Activated CD4-positive, CD25-positive, alpha-beta regulatory T cell treated with anti-CD3 and anti-CD28 coated beads, Interleukin-2, amount 50 U/mL, for 72 hours (primary cell): ENCODE data around the gene NME3.

Source experiments
- DNase-seq: peaks from one replicate; pipeline ENCODE4 v3.0.0; 2021

Gene NME3

GRCh38 chr16:1793578-1794220 is 22.4 kb upstream of the NME3 start, which contains the start of gene IGFALS:
IGFALS (minus strand) TSS chr16:1793705; CDS start chr16:1793652, 53 bp downstream.
- no peak for DNase-seq

- DNase-seq, result no peak
Observed at GRCh38 chr16:1792836-1793577, 21.7 kb upstream of the NME3 start.

GRCh38 chr16:1791943-1792812 is 20.8 kb upstream of the NME3 start:
- DNase-seq, result no peak

- DNase-seq, result no peak
Observed at GRCh38 chr16:1791256-1791942, 20.1 kb upstream of the NME3 start.

GRCh38 chr16:1790611-1791255 is 19.4 kb upstream of the NME3 start:
- DNase-seq, result no peak

GRCh38 chr16:1790261-1790610 is 18.9 kb upstream of the NME3 start:
- no peak for DNase-seq

GRCh38 chr16:1789643-1790045 is 18.3 kb upstream of the NME3 start:
- DNase-seq, result no peak

GRCh38 chr16:1788708-1789100 is 17.4 kb upstream of the NME3 start:
- DNase-seq, result no peak

- DNase-seq, result peak; percentile 26
Observed at GRCh38 chr16:1788095-1788707, 16.9 kb upstream of the NME3 start.

- DNase-seq, result peak; percentile 25
Observed at GRCh38 chr16:1787322-1788094, 16.2 kb upstream of the NME3 start.

GRCh38 chr16:1787056-1787321 is 15.6 kb upstream of the NME3 start:
- DNase-seq, result no peak

- no peak for DNase-seq
Observed at GRCh38 chr16:1786242-1787055, 15.1 kb upstream of the NME3 start.

GRCh38 chr16:1785846-1786170 is 14.5 kb upstream of the NME3 start:
- DNase-seq, result no peak

- DNase-seq, result no peak
Observed at GRCh38 chr16:1784977-1785845, 13.9 kb upstream of the NME3 start.

- peak; percentile 96 for DNase-seq
Observed at GRCh38 chr16:1782408-1783264, 11.3 kb upstream of the NME3 start, which contains the start of the genes NUBP2 and SPSB3. NUBP2 (plus strand) TSS chr16:1782960; CDS start chr16:1783021, 61 bp downstream. SPSB3 (minus strand) TSS chr16:1782571; CDS start chr16:1781483, 1,088 bp downstream.

GRCh38 chr16:1781758-1782407 is 10.5 kb upstream of the NME3 start:
- peak; percentile 52 for DNase-seq

GRCh38 chr16:1781254-1781653 is 9.9 kb upstream of the NME3 start:
- DNase-seq, result no peak

- DNase-seq, result no peak
Observed at GRCh38 chr16:1780677-1781072, 9.3 kb upstream of the NME3 start.
